SK-N-SH treated with all-trans-retinoic acid at 6 μM for 48 hours (cell line): ENCODE measurements around the gene SV2B.

Source experiments
- ATAC-seq: fragments of 200-7000 bp; cut with Tn5 transposase; 3 replicates; pipeline ENCODE4 v1.9.1; 2020; ENCODE audit warnings: mild to moderate bottlenecking, moderate library complexity
- BACH2 ChIP-seq: fragments of 250-450 bp; sonication (Bioruptor Pico); IDR thresholded peaks from 2 replicates; pipeline ENCODE4 v1.9.0; 2021; ENCODE audit warnings: mild to moderate bottlenecking, borderline replicate concordance
- CREB5 ChIP-seq: fragments of 250-450 bp; sonication (Bioruptor Pico); IDR thresholded peaks from 2 replicates; pipeline ENCODE4 v1.5.1; 2020; ENCODE audit warnings: low read depth, mild to moderate bottlenecking, moderate library complexity
- CSDC2 ChIP-seq: fragments of 250-450 bp; sonication (Bioruptor Pico); IDR thresholded peaks from 2 replicates; pipeline ENCODE4 v1.5.0; 2020; ENCODE audit warnings: mild to moderate bottlenecking, moderate library complexity
- ESRRG ChIP-seq: fragments of 250-450 bp; sonication (Bioruptor Pico); IDR thresholded peaks from 2 replicates; pipeline ENCODE4 v1.6.1; 2021; ENCODE audit warnings: mild to moderate bottlenecking
- GLIS3 ChIP-seq: fragments of 250-450 bp; sonication (Bioruptor Pico); IDR thresholded peaks from 2 replicates; pipeline ENCODE4 v1.5.0; 2020; ENCODE audit warnings: mild to moderate bottlenecking, moderate library complexity
- ISL1 ChIP-seq: fragments of 250-450 bp; sonication (Bioruptor Pico); IDR thresholded peaks from 2 replicates; pipeline ENCODE4 v2.1.2; 2022; ENCODE audit warnings: mild to moderate bottlenecking, moderate library complexity
- OSR1 ChIP-seq: fragments of 250-450 bp; sonication (Bioruptor Pico); IDR thresholded peaks from 2 replicates; pipeline ENCODE4 v1.8.0; 2022; ENCODE audit warnings: moderate library complexity, mild to moderate bottlenecking, inconsistent platforms
- PATZ1 ChIP-seq: fragments of 250-450 bp; sonication (Bioruptor Pico); IDR thresholded peaks from 2 replicates; pipeline ENCODE4 v1.8.0; 2020; ENCODE audit warnings: mild to moderate bottlenecking, moderate library complexity, borderline replicate concordance
- POU6F1 ChIP-seq: fragments of 250-450 bp; sonication (Bioruptor Pico); IDR thresholded peaks from 2 replicates; pipeline ENCODE4 v1.8.0; 2021; ENCODE audit warnings: low read depth, mild to moderate bottlenecking, moderate library complexity, borderline replicate concordance
- PPARA ChIP-seq: fragments of 250-450 bp; sonication (Bioruptor Pico); IDR thresholded peaks from 2 replicates; pipeline ENCODE4 v1.5.0; 2020; ENCODE audit warnings: mild to moderate bottlenecking, borderline replicate concordance
- RARB ChIP-seq: fragments of 250-450 bp; sonication (Bioruptor Pico); IDR thresholded peaks from 2 replicates; pipeline ENCODE4 v1.8.0; 2021; ENCODE audit warnings: mild to moderate bottlenecking, moderate library complexity
- SNAI2 ChIP-seq: fragments of 250-450 bp; sonication (Bioruptor Pico); IDR thresholded peaks from 2 replicates; pipeline ENCODE4 v1.5.0; 2020; ENCODE audit warnings: mild to moderate bottlenecking, moderate library complexity
- TCF4 ChIP-seq: fragments of 250-450 bp; sonication (Bioruptor Pico); IDR thresholded peaks from 2 replicates; pipeline ENCODE4 v1.8.0; 2021; ENCODE audit warnings: mild to moderate bottlenecking, moderate library complexity, borderline replicate concordance
- TOX ChIP-seq: fragments of 250-450 bp; sonication (Bioruptor Pico); IDR thresholded peaks from 2 replicates; pipeline ENCODE4 v1.8.0; 2021; ENCODE audit warnings: mild to moderate bottlenecking, moderate library complexity, borderline replicate concordance
- TSHZ2 ChIP-seq: fragments of 250-450 bp; sonication (Bioruptor Pico); IDR thresholded peaks from 2 replicates; pipeline ENCODE4 v1.5.0; 2020; ENCODE audit warnings: mild to moderate bottlenecking, moderate library complexity
- ZC3H10 ChIP-seq: fragments of 250-450 bp; sonication (Bioruptor Pico); IDR thresholded peaks from 2 replicates; pipeline ENCODE4 v1.5.1; 2021; ENCODE audit warnings: mild to moderate bottlenecking, moderate library complexity
- ZFP3 ChIP-seq: fragments of 250-450 bp; sonication (Bioruptor Pico); IDR thresholded peaks from 2 replicates; pipeline ENCODE4 v1.5.0; 2020; ENCODE audit warnings: mild to moderate bottlenecking, moderate library complexity
- ZFP30 ChIP-seq: fragments of 450-650 bp; formaldehyde crosslinking; IDR thresholded peaks from 2 replicates; pipeline ENCODE4 v1.5.0; 2022; ENCODE audit warnings: mild to moderate bottlenecking, moderate library complexity
- ZNF70 ChIP-seq: fragments of 450-650 bp; formaldehyde crosslinking; IDR thresholded peaks from 2 replicates; pipeline ENCODE4 v1.5.0; 2020; ENCODE audit warnings: mild to moderate bottlenecking, moderate library complexity
- ZNF8 ChIP-seq: fragments of 450-650 bp; formaldehyde crosslinking; IDR thresholded peaks from 2 replicates; pipeline ENCODE4 v1.5.0; 2020; ENCODE audit warnings: mild to moderate bottlenecking, moderate library complexity

SV2B gene

GRCh38 chr15:91306144-91306543, 206.1 kb downstream of the SV2B start:
- no peak for ATAC-seq
- TF ChIP-seq ZFP30 (no peak), PATZ1 (CRISPR knock-in tag) (no peak), POU6F1 (CRISPR knock-in tag) (no peak), OSR1 (CRISPR knock-in tag) (no peak), ZNF8 (CRISPR knock-in tag) (no peak)

GRCh38 chr15:91307601-91308000, 207.5 kb downstream of the SV2B start:
- TF ChIP-seq SNAI2 (CRISPR knock-in tag) (no peak), ESRRG (CRISPR knock-in tag) (no peak), RARB (CRISPR knock-in tag) (no peak), PPARA (no peak), TCF4 (no peak), PATZ1 (CRISPR knock-in tag) (no peak), ISL1 (CRISPR knock-in tag) (no peak), BACH2 (CRISPR knock-in tag) (no peak), CSDC2 (no peak), GLIS3 (CRISPR knock-in tag) (no peak), TSHZ2 (CRISPR knock-in tag) (no peak), TOX (no peak), ZNF70 (no peak), ZFP3 (CRISPR knock-in tag) (no peak), CREB5 (CRISPR knock-in tag) (no peak), ZNF8 (CRISPR knock-in tag) (no peak), ZFP30 (no peak), ZC3H10 (CRISPR knock-in tag) (no peak)
- ATAC-seq, result no peak

- ATAC-seq, result no peak
- TF ChIP-seq RARB (CRISPR knock-in tag), result no peak
- no peak for TF ChIP-seq ZC3H10 (CRISPR knock-in tag)
- no peak for TF ChIP-seq ZFP30
- TF ChIP-seq ZNF70, result no peak
- no peak for TF ChIP-seq TOX
- TF ChIP-seq SNAI2 (CRISPR knock-in tag), result no peak
- TF ChIP-seq ZNF8 (CRISPR knock-in tag), result no peak
- no peak for TF ChIP-seq CREB5 (CRISPR knock-in tag)
- no peak for TF ChIP-seq ISL1 (CRISPR knock-in tag)
- TF ChIP-seq POU6F1 (CRISPR knock-in tag), result no peak
- no peak for TF ChIP-seq TSHZ2 (CRISPR knock-in tag)
- TF ChIP-seq BACH2 (CRISPR knock-in tag), result no peak
These were observed 208.1 kb downstream of the SV2B start for GRCh38 chr15:91308199-91308598.
